ENCODE results near the gene FAM43B.

DNA sequence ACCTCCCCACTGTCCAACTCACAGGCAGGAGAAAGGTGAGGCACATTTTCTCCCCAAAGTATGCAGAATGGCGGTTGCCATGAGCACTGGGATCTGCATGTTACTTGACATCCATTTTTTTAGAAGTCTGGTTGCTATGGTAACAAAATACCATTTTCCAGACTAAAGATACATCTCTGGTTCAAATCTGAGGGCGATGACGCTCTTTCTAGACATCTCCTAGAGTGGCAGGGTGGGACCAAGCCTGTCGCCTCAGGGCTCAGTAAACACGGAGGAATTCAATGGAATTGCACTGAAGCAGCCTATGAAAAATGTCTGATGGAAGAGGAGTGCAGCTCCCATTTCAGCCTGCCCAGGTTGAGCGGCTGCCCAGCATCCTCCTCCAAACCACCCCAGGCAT is 21.5 kb upstream of the FAM43B start:
- TF ChIP-seq, protein P1, sequence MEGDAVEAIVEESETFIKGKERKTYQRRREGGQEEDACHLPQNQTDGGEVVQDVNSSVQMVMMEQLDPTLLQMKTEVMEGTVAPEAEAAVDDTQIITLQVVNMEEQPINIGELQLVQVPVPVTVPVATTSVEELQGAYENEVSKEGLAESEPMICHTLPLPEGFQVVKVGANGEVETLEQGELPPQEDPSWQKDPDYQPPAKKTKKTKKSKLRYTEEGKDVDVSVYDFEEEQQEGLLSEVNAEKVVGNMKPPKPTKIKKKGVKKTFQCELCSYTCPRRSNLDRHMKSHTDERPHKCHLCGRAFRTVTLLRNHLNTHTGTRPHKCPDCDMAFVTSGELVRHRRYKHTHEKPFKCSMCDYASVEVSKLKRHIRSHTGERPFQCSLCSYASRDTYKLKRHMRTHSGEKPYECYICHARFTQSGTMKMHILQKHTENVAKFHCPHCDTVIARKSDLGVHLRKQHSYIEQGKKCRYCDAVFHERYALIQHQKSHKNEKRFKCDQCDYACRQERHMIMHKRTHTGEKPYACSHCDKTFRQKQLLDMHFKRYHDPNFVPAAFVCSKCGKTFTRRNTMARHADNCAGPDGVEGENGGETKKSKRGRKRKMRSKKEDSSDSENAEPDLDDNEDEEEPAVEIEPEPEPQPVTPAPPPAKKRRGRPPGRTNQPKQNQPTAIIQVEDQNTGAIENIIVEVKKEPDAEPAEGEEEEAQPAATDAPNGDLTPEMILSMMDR (IDR thresholded peaks at IDR 0.05; ENCODE audit: borderline replicate concordance, extremely low read depth, low read length, poor library complexity, severe bottlenecking) = no peak
- no peak for TF ChIP-seq EZH2 (IDR thresholded peaks at IDR 0.05; ENCODE audit: borderline replicate concordance, low read depth, low read length, severe bottlenecking)
